ENCODE results near the gene SPHKAP. TPM values are rescaled to one million over a fixed set of nuclear protein-coding genes. Genes with fewer than 3 reads are reported as not detected.

The SPHKAP gene
- total RNA-seq, 1 donor from 2014 or later: not detected

- no peaks in the 10 kb centered on the region for H3K27me3 ChIP-seq (ENCODE audit: insufficient read depth, low read length)
- H3K4me2 ChIP-seq (ENCODE audit: low read length): no peak overlapping the region
- no peak for FAIRE-seq
- Mint-ChIP-seq H3K27ac (ENCODE audit: unreplicated experiment) (no peak overlapping the region), H3K4me3 (ENCODE audit: unreplicated experiment) (no peak overlapping the region), H3K4me1 (ENCODE audit: low read depth, unreplicated experiment) (no peaks in the 10 kb centered on the region), H3K36me3 (ENCODE audit: low read depth, unreplicated experiment) (no peaks in the 10 kb centered on the region), H3K27me3 (ENCODE audit: low read depth, unreplicated experiment) (peaks cover 4% of the 10 kb centered on the region), H3K9me3 (ENCODE audit: unreplicated experiment) (no peaks in the 10 kb centered on the region)
- H2AFZ ChIP-seq (ENCODE audit: low read depth, low read length): no peak overlapping the region
- H3K9me3 ChIP-seq (ENCODE audit: insufficient read depth, low read depth, low read length): no peaks in the 10 kb centered on the region
- no peaks in the 10 kb centered on the region for H3K79me2 ChIP-seq (ENCODE audit: insufficient read depth, low read length)
- H3K9ac ChIP-seq (ENCODE audit: low read length): no peak overlapping the region
- H3K4me3 ChIP-seq (ENCODE audit: insufficient read depth, low read depth, low read length): no peak overlapping the region
- TF ChIP-seq CTCF (IDR thresholded peaks at IDR 0.05; ENCODE audit: insufficient read depth, low read depth, low read length) (no peak), EZH2 (IDR thresholded peaks at IDR 0.05; ENCODE audit: insufficient read depth, low read length) (no peak)
- H4K20me1 ChIP-seq (ENCODE audit: insufficient read depth, low read length): no peaks in the 10 kb centered on the region
- no peak overlapping the region for H3K27ac ChIP-seq (ENCODE audit: low read depth, low read length)
- no peaks in the 10 kb centered on the region for H3K36me3 ChIP-seq (ENCODE audit: insufficient read depth, low read length)
- H3K4me1 ChIP-seq (ENCODE audit: insufficient read depth, low read length): no peaks in the 10 kb centered on the region
- DNase-seq (ENCODE audit: low read depth): no peak
These were observed 208.2 kb downstream of the SPHKAP start for GRCh38 chr2:227973241-227973640.

- no peaks in the 10 kb centered on the region for H3K4me1 Mint-ChIP-seq (ENCODE audit: low read depth, unreplicated experiment)
- no peak overlapping the region for H3K4me3 Mint-ChIP-seq (ENCODE audit: unreplicated experiment)
- FAIRE-seq: no peak
- H3K79me2 ChIP-seq (ENCODE audit: insufficient read depth, low read length): no peaks in the 10 kb centered on the region
- no peak overlapping the region for H3K4me2 ChIP-seq (ENCODE audit: low read length)
- no peaks in the 10 kb centered on the region for H3K36me3 ChIP-seq (ENCODE audit: insufficient read depth, low read length)
- no peak for DNase-seq (ENCODE audit: low read depth)
- no peak overlapping the region for H3K27ac ChIP-seq (ENCODE audit: low read depth, low read length)
- H3K4me1 ChIP-seq (ENCODE audit: insufficient read depth, low read length): no peaks in the 10 kb centered on the region
- H2AFZ ChIP-seq (ENCODE audit: low read depth, low read length): no peak overlapping the region
- no peak overlapping the region for H3K9ac ChIP-seq (ENCODE audit: low read length)
- H3K27me3 Mint-ChIP-seq (ENCODE audit: low read depth, unreplicated experiment): peaks cover 4% of the 10 kb centered on the region
- no peaks in the 10 kb centered on the region for H4K20me1 ChIP-seq (ENCODE audit: insufficient read depth, low read length)
- H3K9me3 ChIP-seq (ENCODE audit: insufficient read depth, low read depth, low read length): no peaks in the 10 kb centered on the region
- no peak overlapping the region for H3K27ac Mint-ChIP-seq (ENCODE audit: unreplicated experiment)
- TF ChIP-seq CTCF (IDR thresholded peaks at IDR 0.05; ENCODE audit: insufficient read depth, low read depth, low read length): no peak
- H3K36me3 Mint-ChIP-seq (ENCODE audit: low read depth, unreplicated experiment): no peaks in the 10 kb centered on the region
- no peaks in the 10 kb centered on the region for H3K27me3 ChIP-seq (ENCODE audit: insufficient read depth, low read length)
- H3K4me3 ChIP-seq (ENCODE audit: insufficient read depth, low read depth, low read length): no peak overlapping the region
- no peaks in the 10 kb centered on the region for H3K9me3 Mint-ChIP-seq (ENCODE audit: unreplicated experiment)
These were observed 209.8 kb downstream of the SPHKAP start for GRCh38 chr2:227971619-227972230.

- H2AFZ ChIP-seq (ENCODE audit: low read depth, low read length): no peak overlapping the region
- no peaks in the 10 kb centered on the region for H3K27me3 ChIP-seq (ENCODE audit: insufficient read depth, low read length)
- H4K20me1 ChIP-seq (ENCODE audit: insufficient read depth, low read length): no peaks in the 10 kb centered on the region
- DNase-seq (ENCODE audit: low read depth): no peak
- H3K4me1 ChIP-seq (ENCODE audit: insufficient read depth, low read length): no peaks in the 10 kb centered on the region
- Mint-ChIP-seq H3K4me1 (ENCODE audit: low read depth, unreplicated experiment) (no peaks in the 10 kb centered on the region), H3K36me3 (ENCODE audit: low read depth, unreplicated experiment) (no peaks in the 10 kb centered on the region), H3K4me3 (ENCODE audit: unreplicated experiment) (no peak overlapping the region), H3K27me3 (ENCODE audit: low read depth, unreplicated experiment) (no peaks in the 10 kb centered on the region), H3K9me3 (ENCODE audit: unreplicated experiment) (peaks cover 3% of the 10 kb centered on the region), H3K27ac (ENCODE audit: unreplicated experiment) (no peak overlapping the region)
- H3K4me3 ChIP-seq (ENCODE audit: insufficient read depth, low read depth, low read length): no peak overlapping the region
- no peaks in the 10 kb centered on the region for H3K9me3 ChIP-seq (ENCODE audit: insufficient read depth, low read depth, low read length)
- no peaks in the 10 kb centered on the region for H3K79me2 ChIP-seq (ENCODE audit: insufficient read depth, low read length)
- no peak for FAIRE-seq
- no peak overlapping the region for H3K27ac ChIP-seq (ENCODE audit: low read depth, low read length)
- no peaks in the 10 kb centered on the region for H3K36me3 ChIP-seq (ENCODE audit: insufficient read depth, low read length)
- no peak overlapping the region for H3K9ac ChIP-seq (ENCODE audit: low read length)
- H3K4me2 ChIP-seq (ENCODE audit: low read length): no peak overlapping the region
- TF ChIP-seq CTCF (IDR thresholded peaks at IDR 0.05; ENCODE audit: insufficient read depth, low read depth, low read length): no peak
- TF ChIP-seq EZH2 (IDR thresholded peaks at IDR 0.05; ENCODE audit: insufficient read depth, low read length): no peak
These were observed 221.2 kb downstream of the SPHKAP start for GRCh38 chr2:227960317-227960716.

All from astrocyte (in vitro differentiated cells and primary cell).